Testis (tissue), 2 donors: Measurements from ENCODE around the gene REPS2.

Experiments used
- POLR2A ChIP-seq: fragments of 450-650 bp; IDR thresholded peaks from one replicate; pipeline ENCODE4 v1.6.1; 2017; ENCODE audit warnings: antibody characterized with exemption, mild to moderate bottlenecking, moderate library complexity
- TF ChIP-seq, protein P1 (sequence below), 3 experiments: fragments of 450-650 bp in 2 of 3; fragments of 200-600 bp in 1 of 3; sonication (generic) in 1 of 3; IDR thresholded peaks; one replicate each; pipeline ENCODE4 v1.5.1; 2016 to 2019; ENCODE audit warnings: antibody characterized with exemption in 3 of 3, mild to moderate bottlenecking in 2 of 3, moderate library complexity in 1 of 3

DNA sequence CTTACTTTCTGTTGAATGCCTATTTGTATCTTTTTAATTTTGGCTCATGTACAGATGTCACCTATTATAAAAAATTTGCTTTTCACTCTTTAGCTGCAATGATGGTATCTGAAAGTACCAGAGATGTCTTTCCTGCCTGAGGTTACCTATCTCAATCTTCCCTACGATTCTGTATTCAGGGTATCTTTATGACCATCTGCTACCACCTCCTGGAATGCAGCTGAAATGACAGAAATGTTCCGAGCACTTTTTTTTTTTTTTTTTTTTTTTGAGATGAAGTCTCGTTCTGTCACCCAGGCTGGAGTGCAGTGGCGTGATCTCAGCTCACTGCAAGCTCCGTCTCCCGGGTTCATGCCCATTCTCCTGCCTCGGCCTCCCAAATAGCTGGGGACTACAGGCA, 136.4 kb downstream of the REPS2 start:
- no peak for TF ChIP-seq POLR2A
- TF ChIP-seq, protein P1, sequence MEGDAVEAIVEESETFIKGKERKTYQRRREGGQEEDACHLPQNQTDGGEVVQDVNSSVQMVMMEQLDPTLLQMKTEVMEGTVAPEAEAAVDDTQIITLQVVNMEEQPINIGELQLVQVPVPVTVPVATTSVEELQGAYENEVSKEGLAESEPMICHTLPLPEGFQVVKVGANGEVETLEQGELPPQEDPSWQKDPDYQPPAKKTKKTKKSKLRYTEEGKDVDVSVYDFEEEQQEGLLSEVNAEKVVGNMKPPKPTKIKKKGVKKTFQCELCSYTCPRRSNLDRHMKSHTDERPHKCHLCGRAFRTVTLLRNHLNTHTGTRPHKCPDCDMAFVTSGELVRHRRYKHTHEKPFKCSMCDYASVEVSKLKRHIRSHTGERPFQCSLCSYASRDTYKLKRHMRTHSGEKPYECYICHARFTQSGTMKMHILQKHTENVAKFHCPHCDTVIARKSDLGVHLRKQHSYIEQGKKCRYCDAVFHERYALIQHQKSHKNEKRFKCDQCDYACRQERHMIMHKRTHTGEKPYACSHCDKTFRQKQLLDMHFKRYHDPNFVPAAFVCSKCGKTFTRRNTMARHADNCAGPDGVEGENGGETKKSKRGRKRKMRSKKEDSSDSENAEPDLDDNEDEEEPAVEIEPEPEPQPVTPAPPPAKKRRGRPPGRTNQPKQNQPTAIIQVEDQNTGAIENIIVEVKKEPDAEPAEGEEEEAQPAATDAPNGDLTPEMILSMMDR (IDR thresholded peaks at IDR 0.05): no peak
